OCI-LY7 (cell line): ENCODE results near the gene IER5L.

ENCODE experiments used
- CTCF ChIP-seq: fragments of 200-600 bp; sonication (generic); conservative IDR thresholded peaks from 2 replicates; pipeline ENCODE4 v1.5.1; 2014; ENCODE audit warnings: mild to moderate bottlenecking, antibody characterized with exemption, low read length, moderate library complexity, mixed read lengths
- EZH2phosphoT487 ChIP-seq: fragments of 200-600 bp; sonication (generic); IDR thresholded peaks from 2 replicates; pipeline ENCODE4 v1.6.1; 2018; ENCODE audit warnings: low read depth, borderline replicate concordance, mild to moderate bottlenecking, mixed run types, antibody characterized with exemption, low read length, moderate library complexity, mixed read lengths

GRCh38 chr9:129197978-129198318, 19.9 kb upstream of the IER5L start:
- TF ChIP-seq CTCF (no peak), EZH2phosphoT487 (no peak)
